ENCODE measurements around the gene TUG1.

The TUG1 gene

GRCh38 chr22:30998329-30998728, 29.3 kb downstream of the TUG1 start:
- DNase-seq, result no peak

DNA sequence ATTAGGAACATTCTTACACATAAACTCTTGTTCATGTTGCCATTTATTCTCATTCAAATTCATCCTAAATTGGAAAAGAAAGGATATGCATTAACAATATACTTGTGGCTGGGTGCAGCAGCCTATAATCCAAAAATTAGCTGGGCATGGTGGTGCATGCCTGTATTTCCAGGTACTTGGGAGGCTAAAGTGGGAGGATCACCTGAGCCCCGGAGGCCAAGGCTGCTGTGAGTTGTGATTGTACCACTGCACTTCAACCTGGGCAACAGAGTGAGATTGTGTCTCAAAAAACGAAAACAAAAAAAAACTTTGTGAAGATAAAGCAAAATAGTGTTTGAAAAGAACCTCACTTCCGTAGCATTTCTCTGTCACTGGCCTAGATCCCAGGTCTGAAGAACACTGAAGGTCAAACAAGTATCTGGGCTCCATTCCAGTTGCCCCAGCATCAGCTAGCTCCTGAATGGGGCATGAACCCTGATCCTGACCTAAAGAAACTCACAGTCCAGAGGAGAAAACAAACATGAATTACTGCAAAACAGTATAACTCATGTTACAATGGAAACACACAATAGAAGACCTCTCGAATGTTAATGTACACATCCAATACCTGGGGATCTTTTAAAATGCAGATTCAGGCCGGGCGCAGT, 32.2 kb downstream of the TUG1 start:
- Histone ChIP-seq H3K9ac (ENCODE audit: low read length) (no peak overlapping the region), H3K9me3 (replicated peaks; ENCODE audit: insufficient read depth, low read length) (no peaks in the 10 kb centered on the region), H3K27me3 (replicated peaks; ENCODE audit: insufficient read depth, low read length) (no peaks in the 10 kb centered on the region), H3K79me2 (ENCODE audit: low read length) (no peaks in the 10 kb centered on the region), H4K20me1 (ENCODE audit: insufficient read depth, low read length) (no peaks in the 10 kb centered on the region), H3F3A (ENCODE audit: insufficient read depth, low read length) (no peaks in the 10 kb centered on the region), H3K36me3 (replicated peaks; ENCODE audit: insufficient read depth, low read length) (no peaks in the 10 kb centered on the region), H3K9me2 (replicated peaks; ENCODE audit: insufficient read depth, low read length) (no peaks in the 10 kb centered on the region), H3K4me1 (ENCODE audit: low read length) (no peaks in the 10 kb centered on the region), H3K27ac (ENCODE audit: low read length) (no peak overlapping the region), H3K4me3 (ENCODE audit: low read length) (no peak overlapping the region), H3K4me2 (ENCODE audit: low read depth, low read length) (no peak overlapping the region), H2AFZ (ENCODE audit: low read length) (no peak overlapping the region)
- DNase-seq, result no peak
- TF ChIP-seq EZH2phosphoT487 (IDR thresholded peaks at IDR 0.05; ENCODE audit: low read length) (no peak), EZH2 (optimal IDR thresholded peaks at IDR 0.05; ENCODE audit: low read depth, low read length) (no peak)
- TF ChIP-seq, protein P1, sequence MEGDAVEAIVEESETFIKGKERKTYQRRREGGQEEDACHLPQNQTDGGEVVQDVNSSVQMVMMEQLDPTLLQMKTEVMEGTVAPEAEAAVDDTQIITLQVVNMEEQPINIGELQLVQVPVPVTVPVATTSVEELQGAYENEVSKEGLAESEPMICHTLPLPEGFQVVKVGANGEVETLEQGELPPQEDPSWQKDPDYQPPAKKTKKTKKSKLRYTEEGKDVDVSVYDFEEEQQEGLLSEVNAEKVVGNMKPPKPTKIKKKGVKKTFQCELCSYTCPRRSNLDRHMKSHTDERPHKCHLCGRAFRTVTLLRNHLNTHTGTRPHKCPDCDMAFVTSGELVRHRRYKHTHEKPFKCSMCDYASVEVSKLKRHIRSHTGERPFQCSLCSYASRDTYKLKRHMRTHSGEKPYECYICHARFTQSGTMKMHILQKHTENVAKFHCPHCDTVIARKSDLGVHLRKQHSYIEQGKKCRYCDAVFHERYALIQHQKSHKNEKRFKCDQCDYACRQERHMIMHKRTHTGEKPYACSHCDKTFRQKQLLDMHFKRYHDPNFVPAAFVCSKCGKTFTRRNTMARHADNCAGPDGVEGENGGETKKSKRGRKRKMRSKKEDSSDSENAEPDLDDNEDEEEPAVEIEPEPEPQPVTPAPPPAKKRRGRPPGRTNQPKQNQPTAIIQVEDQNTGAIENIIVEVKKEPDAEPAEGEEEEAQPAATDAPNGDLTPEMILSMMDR (IDR thresholded peaks at IDR 0.05; ENCODE audit: low read length), result no peak

More at GRCh38 chr22:30998329-30998728, 29.3 kb downstream of the TUG1 start:
- Histone ChIP-seq H3K4me3 (ENCODE audit: low read length) (no peak overlapping the region), H4K20me1 (ENCODE audit: insufficient read depth, low read length) (no peaks in the 10 kb centered on the region), H3K27me3 (replicated peaks; ENCODE audit: insufficient read depth, low read length) (no peaks in the 10 kb centered on the region), H3F3A (ENCODE audit: insufficient read depth, low read length) (no peaks in the 10 kb centered on the region), H2AFZ (ENCODE audit: low read length) (no peak overlapping the region), H3K79me2 (ENCODE audit: low read length) (no peaks in the 10 kb centered on the region), H3K27ac (ENCODE audit: low read length) (no peak overlapping the region), H3K4me1 (ENCODE audit: low read length) (no peaks in the 10 kb centered on the region), H3K9me2 (replicated peaks; ENCODE audit: insufficient read depth, low read length) (no peaks in the 10 kb centered on the region), H3K9ac (ENCODE audit: low read length) (no peak overlapping the region), H3K4me2 (ENCODE audit: low read depth, low read length) (no peak overlapping the region), H3K36me3 (replicated peaks; ENCODE audit: insufficient read depth, low read length) (no peaks in the 10 kb centered on the region), H3K9me3 (replicated peaks; ENCODE audit: insufficient read depth, low read length) (no peaks in the 10 kb centered on the region)
- TF ChIP-seq EZH2 (optimal IDR thresholded peaks at IDR 0.05; ENCODE audit: low read depth, low read length) (no peak), EZH2phosphoT487 (IDR thresholded peaks at IDR 0.05; ENCODE audit: low read length) (no peak)
- TF ChIP-seq, protein P1 (IDR thresholded peaks at IDR 0.05; ENCODE audit: low read length), result no peak

- no peaks in the 10 kb centered on the region for H3K9me2 ChIP-seq (replicated peaks; ENCODE audit: insufficient read depth, low read length)
- no peaks in the 10 kb centered on the region for H3K4me1 ChIP-seq (ENCODE audit: low read length)
- no peak overlapping the region for H3K9ac ChIP-seq (ENCODE audit: low read length)
- H3K36me3 ChIP-seq (replicated peaks; ENCODE audit: insufficient read depth, low read length), result no peaks in the 10 kb centered on the region
- H3K9me3 ChIP-seq (replicated peaks; ENCODE audit: insufficient read depth, low read length), result no peaks in the 10 kb centered on the region
- no peak for TF ChIP-seq EZH2phosphoT487 (IDR thresholded peaks at IDR 0.05; ENCODE audit: low read length)
- TF ChIP-seq, protein P1 (IDR thresholded peaks at IDR 0.05; ENCODE audit: low read length), result no peak
- no peak for TF ChIP-seq EZH2 (optimal IDR thresholded peaks at IDR 0.05; ENCODE audit: low read depth, low read length)
- H3F3A ChIP-seq (ENCODE audit: insufficient read depth, low read length), result no peaks in the 10 kb centered on the region
- no peaks in the 10 kb centered on the region for H3K27me3 ChIP-seq (replicated peaks; ENCODE audit: insufficient read depth, low read length)
- H3K79me2 ChIP-seq (ENCODE audit: low read length), result no peaks in the 10 kb centered on the region
- no peak overlapping the region for H3K4me3 ChIP-seq (ENCODE audit: low read length)
- H4K20me1 ChIP-seq (ENCODE audit: insufficient read depth, low read length), result no peaks in the 10 kb centered on the region
- no peak overlapping the region for H3K27ac ChIP-seq (ENCODE audit: low read length)
- H2AFZ ChIP-seq (ENCODE audit: low read length), result no peak overlapping the region
- no peak overlapping the region for H3K4me2 ChIP-seq (ENCODE audit: low read depth, low read length)
- no peak for DNase-seq
Measured at GRCh38 chr22:31005535-31005934, 36.5 kb downstream of the TUG1 start.

Measured in MM.1S (cell line).